ENCODE results near the gene F12. TPM values are rescaled to one million over a fixed set of nuclear protein-coding genes. Genes with fewer than 3 reads are reported as not detected.
A peak's percentile ranks its signal among the peaks of the same experiment; 100 is the strongest.

Gene F12
- total RNA-seq, 1 experiment from 2014 or later = 0.12 TPM

DNA sequence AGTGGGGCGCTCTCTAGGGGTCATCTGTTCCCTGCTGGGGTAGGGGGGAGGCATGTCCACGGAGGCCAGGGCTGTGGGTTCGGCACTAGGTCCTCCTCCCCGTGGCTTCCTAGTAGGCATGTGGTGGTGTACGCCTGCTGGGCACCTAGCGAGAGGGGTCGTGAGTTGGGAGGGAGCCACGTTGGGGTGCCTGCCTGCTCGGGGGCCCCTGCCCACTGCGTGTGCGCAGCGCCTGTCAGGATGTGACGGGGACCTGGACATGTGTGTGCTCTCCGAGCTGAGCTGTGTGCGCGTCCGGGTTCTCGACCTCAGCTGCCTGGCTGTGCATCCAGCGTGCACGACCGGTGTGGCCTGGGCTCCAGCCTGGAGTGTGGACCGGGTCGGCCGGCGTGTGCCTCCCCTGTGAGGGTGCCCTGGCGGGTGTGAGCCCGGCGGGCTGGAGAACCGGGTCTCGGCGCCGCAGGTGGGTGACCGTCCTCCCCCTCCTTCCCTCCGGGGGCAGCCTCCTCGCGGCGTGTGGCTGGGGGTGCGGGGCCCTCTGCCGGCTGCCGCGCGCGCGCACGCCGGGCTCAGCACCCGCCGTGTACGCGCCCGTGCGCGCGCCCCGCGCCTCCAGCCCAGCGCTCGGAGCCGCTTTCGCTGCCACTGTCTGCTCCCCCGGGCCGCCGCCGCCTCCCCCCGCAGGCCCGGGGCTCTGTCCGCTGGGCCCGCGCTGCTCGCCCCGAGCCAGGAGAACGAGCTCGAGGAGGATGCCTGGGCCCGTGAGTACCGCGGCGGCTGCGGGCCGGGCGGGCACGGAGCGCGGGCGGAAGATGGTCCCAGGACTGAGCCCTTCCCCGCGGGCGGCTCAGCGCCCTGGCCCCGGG, 37.1 kb upstream of the F12 start, which contains the start of gene PRR7:
PRR7 (plus strand) TSS at position 615 of the 866 bp plus-strand sequence. CDS start 8,254 bp downstream, outside the sequence.
- peak; percentile 69 for DNase-seq (ENCODE audit: low read depth)

DNA sequence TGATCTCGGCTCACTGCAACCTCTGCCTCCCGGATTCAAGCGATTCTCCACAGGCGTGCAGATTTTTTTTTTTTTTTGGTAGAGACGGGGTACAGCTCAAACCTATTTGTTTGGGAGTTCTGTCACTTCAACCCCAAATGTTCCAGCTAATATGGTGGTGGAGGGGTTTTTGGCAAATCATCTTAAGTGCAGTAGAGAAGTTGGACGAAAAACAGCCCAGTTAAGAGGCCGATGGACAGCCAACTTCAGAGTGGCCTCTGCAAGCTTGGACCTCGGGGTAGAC, 36.5 kb upstream of the F12 start:
- DNase-seq (ENCODE audit: low read depth) = no peak

DNA sequence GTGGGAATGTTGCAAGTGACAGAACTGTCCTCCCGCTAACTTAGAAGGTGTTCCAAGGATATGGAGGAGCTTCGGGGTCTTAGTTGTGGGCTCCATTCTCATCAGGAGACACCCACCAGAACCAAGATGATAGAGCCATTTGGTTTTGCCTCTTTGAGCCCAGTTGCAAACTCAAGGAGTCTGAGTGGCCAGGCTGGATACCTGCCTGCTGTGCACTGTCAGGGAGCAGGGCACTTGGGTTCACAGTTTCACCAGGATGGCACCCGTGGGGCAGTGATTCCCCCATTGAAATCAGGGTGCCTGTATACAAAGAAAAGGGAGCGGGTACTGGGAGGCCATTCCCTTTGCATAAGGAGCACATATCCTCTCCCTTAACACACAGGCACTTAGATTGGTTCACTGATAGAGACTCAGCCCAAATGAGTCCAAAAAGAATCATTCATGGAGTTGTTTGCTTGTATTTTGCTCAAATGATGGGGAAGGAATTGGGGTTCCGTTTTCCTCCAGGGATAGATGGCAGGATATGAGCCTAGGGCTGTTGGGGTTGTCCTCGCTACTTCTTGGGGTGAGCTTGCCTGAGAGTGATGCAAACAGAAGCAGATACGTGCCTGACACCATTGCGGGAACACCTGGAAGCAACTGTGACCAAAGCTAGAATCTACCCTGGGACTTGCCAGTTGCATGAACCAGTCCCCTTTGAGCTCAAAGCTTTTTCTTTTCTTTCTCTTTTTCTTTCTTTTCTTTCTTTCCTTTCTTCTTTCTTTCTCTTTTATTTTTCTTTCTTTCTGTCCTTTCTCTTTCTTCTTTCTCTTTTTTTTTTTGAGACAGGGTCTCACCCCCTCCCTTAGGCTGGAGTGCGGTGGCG, 35.9 kb upstream of the F12 start:
- no peak for DNase-seq (ENCODE audit: low read depth)

DNA sequence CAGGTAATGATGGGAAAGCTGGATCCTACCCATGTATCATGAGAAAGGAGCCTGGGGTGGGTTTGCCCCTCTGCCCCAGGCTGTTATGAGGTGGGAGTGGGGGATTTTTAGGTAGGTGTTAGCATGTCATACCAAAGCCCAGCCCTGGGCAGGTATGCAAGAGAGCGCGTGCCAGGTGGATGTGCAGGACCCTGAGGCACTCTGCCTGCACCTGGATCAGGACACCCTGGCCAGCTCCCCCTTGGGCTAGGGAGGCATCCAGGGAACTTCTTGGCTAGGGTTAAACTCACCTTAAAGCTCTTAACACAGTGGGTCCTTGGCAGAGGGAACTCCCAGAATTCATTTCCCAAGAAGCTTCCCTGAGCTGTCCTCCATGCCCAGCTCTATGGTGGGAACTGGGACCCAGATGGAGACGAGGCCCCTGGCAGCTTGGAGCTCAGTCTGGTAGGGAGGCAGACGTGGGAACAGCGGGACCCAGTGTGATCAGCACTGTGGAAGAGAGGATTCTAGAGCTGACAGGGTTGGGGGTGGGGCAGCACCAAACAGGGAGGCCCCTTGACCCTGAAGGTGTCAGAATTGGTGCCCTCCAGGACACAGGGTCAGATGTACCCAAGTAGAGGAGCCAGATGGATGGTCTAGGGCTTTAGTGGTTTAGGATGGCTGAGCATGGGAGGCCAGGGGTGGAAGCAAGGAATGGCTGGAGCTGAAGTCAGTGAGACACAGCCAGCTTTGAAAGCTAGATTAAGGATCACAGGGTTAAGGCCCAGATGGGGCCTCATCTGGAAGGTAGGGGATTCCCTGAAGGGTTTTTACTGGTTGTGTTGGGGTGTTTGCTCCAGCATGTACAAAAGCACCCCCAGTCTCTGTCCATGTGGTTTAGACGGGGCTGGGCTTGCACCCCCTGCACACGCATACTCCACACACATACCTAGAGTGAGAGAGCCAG, 35.0 kb upstream of the F12 start:
- DNase-seq (ENCODE audit: low read depth) = no peak

DNA sequence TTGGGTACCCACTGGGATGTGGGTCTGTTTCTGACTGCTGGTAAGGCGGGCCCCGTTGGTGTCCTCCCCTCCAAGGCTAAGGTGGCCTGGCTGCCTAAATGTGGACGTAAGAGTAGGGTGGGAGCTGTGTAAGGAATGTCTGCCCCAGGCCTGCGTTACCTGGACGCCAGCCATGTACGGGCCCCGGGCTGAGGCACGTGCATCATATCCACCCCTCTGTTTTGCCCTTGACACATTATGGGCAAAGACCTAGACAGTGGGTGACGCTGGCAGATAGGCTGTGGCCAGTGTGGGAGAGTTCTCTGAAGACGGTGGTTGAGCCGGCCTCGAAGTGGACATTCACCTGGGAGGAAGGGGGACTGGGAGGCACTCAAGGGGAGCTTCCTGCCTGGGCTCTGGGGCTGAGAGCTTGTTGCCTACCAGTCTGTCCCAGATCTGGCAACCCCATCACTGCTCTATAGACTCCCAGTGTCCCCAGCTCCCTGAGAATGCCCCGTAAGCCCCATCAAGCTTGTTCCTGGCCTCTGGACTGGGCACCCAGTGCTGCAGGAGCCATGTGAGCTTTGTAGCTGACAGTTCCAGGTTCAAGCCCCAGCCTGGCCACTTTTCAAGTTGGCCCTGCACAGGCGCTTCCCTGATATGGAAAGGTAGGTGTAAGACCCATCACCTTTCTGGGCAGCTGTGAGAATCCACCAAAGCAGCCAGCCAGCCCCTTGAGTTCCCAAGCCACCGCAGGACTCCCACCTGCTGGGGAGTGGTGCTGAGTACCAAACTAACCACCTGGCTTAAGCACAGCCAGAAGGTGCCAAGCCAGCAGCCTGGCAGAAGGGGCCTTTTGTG, 34.0 kb upstream of the F12 start:
- no peak for DNase-seq (ENCODE audit: low read depth)

DNA sequence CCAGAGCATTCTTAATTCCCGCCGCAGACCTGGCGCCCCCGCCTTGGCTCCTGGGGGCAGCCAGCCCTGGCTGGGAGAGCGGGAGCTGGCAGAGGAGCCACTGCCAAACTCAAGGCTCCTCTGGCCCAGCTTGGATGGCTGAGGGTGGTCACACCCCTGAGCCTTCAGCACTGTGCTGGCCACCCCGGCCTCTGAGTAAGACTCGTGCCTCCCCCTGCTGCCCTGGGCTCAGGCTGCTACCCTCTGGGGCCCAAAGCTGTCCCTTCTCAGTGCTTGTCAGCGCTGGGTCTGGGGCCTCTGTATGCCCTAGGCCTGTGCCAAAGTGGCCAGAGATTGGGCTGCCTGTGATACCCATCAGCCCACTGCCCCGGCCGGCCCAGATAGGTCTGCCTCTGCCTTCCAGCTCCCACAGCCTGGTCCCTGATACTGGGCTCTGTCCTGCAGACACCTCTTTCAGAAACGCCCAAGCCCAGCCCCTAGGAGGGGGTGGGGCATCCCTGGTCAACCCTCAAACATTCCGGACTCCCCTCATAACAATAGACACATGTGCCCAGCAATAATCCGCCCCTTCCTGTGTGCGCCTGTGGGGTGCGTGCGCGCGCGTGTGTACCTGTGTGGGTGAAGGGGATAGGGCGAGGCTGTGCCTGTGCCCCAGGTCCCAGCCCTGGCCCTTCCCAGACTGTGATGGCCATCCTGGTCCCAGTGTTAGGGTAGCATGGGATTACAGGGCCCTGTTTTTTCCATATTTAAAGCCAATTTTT, 32.9 kb upstream of the F12 start:
- no peak for DNase-seq (ENCODE audit: low read depth)

DNA sequence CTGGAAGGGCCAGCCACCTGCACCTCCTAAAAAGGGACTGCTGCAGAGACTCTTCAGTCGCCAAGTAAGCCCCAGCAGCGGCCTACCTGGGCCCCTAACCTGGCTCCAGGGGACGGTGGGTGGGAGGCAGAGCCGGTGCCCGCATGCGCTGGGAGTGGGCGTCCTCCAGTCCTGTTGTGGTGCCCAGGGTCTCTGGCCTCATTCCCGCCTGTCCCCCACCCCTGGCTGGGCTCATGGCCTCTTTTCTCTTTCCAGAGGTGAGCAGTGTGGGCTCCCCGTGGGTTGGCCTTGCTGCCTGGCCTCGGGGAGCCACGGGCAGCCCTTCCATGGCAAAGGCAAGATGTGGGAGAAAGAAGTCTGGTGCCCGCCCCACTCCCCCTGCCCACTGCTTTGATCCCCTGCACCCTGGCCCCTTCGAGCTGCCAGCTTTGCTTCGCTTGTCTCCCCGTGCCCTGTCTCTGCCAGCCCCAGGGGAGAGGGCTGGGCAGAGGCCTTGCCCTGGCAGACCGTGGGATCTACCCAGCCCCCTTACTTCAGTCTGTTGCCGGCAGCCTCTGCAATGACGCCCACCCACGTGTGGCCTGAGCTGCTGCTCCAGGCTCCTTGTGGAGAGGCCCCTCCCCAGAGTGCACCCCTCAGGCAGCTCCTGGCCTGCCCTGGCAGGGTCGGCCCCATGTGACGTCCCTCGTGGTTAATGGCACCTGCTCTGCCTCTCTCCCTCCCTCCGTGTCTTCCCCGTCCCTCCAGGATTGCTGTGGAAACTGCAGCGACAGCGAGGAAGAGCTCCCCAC, 31.8 kb upstream of the F12 start:
- DNase-seq (ENCODE audit: low read depth) = no peak

DNA sequence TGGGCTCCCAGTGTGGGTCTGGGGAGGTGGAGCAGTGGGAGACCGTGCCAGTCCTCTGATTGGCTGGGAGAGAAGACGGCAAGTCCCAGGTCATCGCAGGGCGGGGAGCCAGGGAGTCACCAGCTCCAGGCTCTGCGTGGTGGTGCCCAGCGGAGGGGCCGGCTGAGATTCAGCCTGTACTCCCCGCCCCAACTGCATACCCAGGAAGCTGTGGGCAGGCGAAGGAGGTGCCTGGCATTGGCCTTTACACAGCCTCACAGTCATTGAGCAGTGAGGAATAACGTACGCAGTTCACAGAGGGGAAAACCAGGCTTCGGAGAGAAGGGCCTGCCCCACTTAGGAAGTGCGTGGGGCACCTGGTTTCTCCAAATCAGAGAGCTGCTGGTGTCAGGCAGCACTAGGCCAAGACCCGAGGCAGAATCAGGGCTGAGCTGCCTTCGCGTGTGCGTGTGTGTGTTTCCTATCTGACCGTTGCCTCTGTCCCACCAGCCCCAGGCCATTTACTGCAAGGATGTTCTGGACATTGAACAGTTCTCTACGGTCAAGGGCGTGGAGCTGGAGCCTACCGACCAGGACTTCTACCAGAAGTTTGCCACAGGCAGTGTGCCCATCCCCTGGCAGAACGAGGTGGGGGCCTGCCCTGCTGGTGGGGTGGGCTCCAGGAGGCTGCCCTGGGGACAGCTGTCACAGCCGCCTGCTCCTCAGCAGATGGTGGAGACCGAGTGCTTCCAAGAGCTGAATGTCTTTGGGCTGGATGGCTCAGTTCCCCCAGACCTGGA, 31.0 kb upstream of the F12 start:
- no peak for DNase-seq (ENCODE audit: low read depth)

DNA sequence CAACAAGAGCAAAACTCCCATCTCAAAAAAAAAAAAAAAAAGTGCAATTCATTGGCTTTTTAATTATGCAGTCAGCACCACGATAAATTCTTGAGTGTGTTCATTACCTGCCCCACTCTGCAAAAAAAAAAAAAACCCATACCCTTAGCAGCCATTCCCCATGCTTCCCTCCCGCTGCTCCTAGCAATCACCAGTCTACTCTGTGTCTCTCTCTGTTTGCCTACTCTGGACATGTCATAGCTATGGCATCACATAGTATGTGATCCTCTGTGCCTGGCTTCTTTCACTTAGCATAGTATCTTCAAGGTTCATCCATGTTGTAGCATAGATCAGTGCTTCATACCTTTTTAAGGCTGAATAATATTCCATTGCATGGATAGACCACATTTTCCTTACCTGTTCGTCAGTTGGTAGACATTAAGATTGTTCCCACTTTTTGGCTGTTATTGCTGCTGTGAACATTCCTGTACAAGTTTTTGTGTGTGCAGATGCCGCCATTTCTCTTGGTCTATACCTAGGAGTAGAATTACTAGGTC, 30.2 kb upstream of the F12 start:
- DNase-seq (ENCODE audit: low read depth) = no peak

DNA sequence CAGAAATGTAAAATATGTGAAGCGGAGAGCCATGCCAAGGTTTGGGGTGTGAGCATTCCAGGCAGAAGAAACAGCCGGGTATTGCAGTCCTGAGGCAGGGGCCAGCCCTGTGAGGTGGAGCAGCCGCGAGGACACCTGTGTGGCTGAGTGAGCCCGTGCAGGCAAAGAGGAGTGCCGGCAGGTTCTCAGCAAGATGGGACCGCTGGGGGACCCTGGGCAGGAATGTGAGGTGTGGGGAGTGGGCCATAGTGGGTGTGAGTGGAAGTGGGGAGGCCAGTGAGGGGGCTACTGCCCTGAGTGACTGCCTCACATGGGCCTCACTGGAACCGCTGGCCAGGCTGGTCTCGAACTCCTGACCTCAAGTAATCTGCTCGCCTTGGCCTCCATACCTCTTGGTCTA, 29.1 kb upstream of the F12 start:
- DNase-seq (ENCODE audit: low read depth) = no peak

DNA sequence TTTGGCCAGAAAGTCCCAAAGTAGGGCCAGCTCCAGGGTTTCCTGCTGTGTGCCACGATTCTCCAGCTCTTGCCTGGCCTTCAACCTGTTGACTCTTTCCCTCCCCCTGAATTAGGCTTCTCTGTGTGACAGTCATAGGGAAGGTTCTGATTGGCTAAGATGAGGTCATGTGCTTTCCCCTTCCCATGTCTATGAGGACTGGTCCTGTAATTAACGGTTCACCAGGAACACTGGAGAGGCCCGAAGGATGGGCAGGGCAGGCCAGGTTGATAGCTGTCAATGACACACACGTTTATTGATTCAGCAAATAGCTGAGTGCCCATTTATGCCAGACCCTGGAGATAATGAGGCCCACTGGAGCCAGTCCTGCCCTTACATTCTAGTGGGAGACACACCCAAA, 28.3 kb upstream of the F12 start:
- no peak for DNase-seq (ENCODE audit: low read depth)

DNA sequence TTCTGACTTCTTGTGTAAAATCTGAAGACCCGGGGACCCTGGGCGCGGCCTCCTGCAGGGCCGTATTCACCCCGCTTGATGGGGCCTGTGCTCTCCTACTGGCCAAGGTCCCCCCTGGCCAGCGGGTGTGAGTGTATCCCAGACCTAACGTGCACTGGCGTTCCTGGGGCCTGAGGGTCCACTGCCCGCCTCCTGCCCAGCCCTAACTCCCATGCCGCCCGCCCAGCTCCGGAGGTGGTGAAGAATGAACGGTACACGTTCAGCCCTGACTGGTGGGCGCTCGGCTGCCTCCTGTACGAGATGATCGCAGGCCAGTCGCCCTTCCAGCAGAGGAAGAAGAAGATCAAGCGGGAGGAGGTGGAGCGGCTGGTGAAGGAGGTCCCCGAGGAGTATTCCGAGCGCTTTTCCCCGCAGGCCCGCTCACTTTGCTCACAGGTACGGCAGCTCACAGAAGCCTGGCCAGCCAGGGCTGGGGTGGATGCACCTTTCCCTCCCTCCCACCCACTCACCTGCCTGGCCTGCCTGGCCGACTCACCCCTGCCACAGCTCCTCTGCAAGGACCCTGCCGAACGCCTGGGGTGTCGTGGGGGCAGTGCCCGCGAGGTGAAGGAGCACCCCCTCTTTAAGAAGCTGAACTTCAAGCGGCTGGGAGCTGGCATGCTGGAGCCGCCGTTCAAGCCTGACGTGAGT, 26.6 kb upstream of the F12 start:
- no peak for DNase-seq (ENCODE audit: low read depth)

DNA sequence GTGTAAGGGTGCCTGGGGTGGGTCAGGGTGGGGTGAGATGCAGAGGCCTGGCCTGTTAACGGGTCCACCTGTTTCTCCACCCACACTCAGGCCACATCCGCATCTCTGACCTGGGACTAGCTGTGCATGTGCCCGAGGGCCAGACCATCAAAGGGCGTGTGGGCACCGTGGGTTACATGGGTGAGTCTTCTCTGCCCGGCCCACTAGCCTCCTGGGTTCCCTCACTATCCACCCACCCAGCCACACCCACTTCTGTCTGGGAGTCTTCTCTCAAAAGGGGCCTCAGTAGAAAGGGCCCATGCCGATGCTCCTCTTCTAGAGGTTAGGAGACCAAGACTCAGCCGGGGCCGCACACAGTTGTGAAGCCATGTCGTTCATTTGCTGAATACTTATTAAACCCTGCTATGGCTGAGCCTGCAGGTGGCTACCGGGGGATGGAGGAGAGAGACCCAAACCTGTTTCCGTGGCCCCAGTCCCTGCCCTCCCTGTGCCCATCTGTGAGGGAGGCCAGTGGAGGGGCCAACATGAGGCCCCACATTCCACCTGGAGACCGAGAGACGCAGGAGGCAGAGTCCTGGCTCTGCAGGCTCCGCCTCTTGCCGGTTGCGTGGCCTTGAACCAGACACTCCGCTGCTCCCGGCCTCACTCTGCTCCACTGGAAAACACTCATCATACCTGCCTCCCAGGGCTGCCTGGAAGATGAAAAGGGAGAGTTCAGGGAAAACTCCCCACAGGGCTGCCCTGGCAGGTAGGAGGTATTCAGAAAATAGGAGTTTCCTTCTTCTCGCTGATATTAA, 25.8 kb upstream of the F12 start:
- DNase-seq (ENCODE audit: low read depth) = no peak

DNA sequence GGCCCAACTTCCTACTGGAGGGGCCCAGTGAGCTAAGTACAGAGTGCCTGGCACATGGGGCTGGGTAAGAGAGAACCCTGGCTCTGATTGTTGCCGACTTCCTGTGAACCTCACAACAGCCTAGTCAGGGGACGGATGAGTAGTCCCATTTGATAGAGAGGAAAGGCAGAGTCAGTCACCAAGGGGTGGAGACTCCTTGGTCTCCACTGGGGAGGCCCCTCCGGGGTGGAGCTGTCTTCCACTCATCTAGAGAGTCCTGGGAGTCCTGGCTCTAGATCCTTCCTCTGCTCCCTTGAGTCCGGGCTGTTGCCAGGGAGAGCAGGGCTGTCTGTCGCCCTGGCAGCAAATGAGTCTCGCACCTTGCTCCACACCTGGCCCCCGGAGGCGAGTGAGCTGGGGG, 25.1 kb upstream of the F12 start:
- DNase-seq (ENCODE audit: low read depth) = no peak

DNA sequence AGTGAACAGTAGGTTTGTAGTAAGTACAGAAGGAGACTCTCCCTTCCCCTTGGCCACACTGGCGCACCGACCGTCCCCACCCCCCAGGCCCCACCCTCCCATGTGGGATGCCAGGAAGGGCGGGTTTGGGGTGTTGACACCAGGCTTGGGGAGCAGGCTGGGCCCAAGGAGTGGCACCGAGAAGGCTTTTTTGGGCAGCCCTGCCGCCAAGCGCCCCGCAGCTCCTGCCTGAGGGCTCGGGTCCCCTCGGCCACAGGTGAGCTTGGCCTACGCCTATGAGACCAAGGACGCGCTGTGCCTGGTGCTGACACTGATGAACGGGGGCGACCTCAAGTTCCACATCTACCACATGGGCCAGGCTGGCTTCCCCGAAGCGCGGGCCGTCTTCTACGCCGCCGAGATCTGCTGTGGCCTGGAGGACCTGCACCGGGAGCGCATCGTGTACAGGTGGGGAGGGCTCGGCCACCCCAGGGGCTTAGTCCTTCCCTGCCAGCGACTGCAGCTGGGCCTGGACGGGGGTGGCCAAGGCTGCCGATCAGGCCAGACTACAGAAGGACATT, 24.4 kb upstream of the F12 start:
- no peak for DNase-seq (ENCODE audit: low read depth)

DNA sequence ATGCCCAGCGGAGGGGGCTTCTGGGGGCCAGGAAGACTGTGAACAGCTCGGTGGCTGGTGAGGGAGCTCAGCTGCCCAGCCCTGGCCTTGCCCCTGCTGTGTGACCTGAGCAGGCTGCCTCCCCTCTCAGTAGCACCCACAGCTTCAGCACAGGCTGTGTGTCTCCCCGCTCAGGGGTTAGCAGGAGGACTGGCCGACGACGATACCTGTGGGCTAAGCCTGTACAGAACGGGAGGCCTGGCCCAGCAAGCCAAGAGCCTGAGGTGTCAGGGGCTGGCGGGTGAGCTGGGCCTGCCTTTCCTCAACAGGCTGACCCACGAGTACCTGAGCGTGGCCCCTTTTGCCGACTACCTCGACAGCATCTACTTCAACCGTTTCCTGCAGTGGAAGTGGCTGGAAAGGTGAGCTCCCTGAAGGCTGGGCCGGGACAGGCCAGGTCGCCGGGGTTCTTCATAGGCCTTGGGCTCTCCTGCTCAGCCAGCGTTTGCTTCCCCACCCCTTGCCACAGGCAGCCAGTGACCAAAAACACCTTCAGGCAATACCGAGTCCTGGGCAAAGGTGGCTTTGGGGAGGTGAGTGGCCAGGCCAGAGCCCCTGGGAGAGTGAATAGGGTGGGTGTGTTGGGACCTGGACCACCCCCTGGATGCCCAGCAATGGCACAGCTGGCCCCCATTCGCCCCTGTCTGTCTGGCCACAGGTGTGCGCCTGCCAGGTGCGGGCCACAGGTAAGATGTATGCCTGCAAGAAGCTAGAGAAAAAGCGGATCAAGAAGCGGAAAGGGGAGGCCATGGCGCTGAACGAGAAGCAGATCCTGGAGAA, 23.7 kb upstream of the F12 start:
- DNase-seq (ENCODE audit: low read depth) = no peak
